GM12801 (cell line): ENCODE data around the gene C1QTNF12.

Experiments used
- TF ChIP-seq, protein P1 (sequence below): IDR thresholded peaks from one replicate; pipeline ENCODE4 v1.5.1; 2011; ENCODE audit warnings: control low read depth; ENCODE audit not compliant: insufficient read length; ENCODE audit errors: extremely low read depth

C1QTNF12 gene

GRCh38 chr1:1254667-1254998 is 8.1 kb upstream of the C1QTNF12 start:
- TF ChIP-seq, protein P1, sequence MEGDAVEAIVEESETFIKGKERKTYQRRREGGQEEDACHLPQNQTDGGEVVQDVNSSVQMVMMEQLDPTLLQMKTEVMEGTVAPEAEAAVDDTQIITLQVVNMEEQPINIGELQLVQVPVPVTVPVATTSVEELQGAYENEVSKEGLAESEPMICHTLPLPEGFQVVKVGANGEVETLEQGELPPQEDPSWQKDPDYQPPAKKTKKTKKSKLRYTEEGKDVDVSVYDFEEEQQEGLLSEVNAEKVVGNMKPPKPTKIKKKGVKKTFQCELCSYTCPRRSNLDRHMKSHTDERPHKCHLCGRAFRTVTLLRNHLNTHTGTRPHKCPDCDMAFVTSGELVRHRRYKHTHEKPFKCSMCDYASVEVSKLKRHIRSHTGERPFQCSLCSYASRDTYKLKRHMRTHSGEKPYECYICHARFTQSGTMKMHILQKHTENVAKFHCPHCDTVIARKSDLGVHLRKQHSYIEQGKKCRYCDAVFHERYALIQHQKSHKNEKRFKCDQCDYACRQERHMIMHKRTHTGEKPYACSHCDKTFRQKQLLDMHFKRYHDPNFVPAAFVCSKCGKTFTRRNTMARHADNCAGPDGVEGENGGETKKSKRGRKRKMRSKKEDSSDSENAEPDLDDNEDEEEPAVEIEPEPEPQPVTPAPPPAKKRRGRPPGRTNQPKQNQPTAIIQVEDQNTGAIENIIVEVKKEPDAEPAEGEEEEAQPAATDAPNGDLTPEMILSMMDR, result no peak

DNA sequence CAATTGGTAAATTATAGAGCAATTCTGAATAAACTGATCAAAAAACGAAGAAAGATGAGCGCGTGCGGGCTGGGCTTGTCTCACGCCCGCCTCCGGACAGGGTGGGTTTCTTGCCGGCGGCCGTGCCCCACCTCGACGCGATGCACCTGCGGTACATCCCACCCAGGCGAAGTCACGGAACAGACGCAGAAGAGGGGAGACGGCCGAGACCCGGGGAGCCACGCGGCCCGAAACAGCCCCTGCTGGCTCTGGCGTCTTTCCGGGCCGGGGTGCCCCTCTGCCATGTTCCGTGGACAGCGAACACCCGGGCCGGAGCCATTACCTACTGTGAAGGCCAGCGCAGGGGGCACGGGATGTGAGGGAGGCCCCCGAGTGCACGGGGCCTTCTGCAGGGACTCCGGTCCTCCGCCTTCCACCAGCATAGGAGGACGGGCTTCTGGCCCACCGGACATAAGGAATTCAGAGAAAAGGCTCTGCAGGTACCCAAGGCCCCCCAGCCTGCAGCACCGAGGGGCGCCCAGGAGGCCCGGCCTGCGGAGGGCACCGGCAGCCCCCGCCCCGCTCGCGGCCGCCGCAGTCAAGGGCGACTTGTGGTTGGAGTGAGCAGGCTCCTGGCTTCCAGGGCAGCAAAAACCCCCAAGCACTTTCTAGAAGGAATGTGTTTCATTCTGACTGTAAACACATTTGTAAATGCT is 7.6 kb upstream of the C1QTNF12 start:
- TF ChIP-seq, protein P1, result no peak

DNA sequence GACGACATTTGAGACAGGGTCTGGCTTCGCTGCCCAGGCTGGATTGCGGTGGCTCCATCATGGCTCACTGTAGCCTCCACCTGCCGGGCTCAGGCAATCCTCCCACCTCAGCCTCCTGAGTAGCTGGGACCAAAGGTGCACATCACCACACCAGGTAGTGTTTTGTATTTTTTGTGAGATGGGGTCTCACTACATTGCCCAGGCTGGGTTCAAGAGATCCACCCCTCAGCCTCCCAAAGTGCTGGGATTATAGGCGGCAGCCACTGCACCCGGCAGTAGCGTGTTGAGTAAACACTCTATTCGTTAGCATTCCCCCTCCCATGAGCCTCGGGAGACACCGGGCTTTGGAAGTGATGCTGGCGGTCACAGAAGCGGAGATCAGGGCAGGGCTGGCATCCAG is 6.8 kb upstream of the C1QTNF12 start:
- TF ChIP-seq, protein P1, result no peak

DNA sequence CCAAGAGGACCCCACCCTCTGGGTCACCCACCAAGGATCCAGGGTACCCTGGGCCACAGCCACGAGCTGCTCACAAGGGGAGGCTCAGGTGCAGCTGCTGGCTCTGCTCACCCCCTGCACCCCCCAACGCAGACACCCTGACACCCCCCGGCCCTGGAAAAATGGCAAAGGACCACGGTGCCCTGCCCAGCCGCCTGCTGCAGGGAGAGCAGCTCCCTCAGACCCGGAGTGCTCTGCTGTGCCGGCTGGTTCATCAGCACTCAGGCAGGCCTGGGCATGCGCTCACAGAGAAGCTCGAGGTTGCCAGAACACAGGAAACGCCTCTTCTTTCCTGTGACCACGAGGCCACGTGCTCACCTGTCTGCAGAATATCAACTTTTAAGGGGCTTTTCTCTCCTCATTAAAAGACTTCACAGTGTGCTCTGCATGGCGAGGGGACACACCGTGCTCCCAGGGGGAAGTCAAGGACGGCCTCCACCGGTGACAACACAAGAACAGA is 4.3 kb upstream of the C1QTNF12 start:
- TF ChIP-seq, protein P1, result no peak

DNA sequence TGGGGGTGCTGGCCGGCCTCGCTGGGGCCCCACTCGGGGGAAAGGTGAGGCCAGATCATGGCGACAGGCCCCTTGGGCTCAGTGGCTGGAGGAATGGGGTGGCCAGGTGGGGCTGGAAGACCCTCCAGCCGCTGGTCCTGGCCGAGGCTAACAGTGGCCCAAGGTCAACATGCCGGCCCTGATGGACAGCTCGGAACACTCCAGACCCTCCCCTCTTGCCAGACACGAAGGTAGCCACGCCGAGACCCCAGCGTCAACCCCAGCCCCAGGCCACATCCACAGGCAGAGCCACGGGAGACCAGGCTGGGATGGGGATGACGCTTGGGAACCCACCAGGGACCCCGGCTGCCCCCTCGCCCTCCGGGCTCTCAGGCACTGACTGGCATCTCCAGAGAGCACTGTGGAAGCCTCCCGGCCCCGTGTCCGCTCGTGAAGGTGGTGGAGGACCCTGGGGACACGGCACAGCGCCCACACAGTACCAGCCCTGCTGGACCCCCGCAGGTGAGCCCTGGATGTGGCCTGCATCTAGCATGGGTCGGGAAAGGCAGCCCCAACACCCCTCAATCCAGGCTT is 905 bp upstream of the C1QTNF12 start:
- TF ChIP-seq, protein P1, result no peak

- TF ChIP-seq, protein P1, result no peak
These were observed 525 bp downstream of the C1QTNF12 start for GRCh38 chr1:1245817-1246576.

DNA sequence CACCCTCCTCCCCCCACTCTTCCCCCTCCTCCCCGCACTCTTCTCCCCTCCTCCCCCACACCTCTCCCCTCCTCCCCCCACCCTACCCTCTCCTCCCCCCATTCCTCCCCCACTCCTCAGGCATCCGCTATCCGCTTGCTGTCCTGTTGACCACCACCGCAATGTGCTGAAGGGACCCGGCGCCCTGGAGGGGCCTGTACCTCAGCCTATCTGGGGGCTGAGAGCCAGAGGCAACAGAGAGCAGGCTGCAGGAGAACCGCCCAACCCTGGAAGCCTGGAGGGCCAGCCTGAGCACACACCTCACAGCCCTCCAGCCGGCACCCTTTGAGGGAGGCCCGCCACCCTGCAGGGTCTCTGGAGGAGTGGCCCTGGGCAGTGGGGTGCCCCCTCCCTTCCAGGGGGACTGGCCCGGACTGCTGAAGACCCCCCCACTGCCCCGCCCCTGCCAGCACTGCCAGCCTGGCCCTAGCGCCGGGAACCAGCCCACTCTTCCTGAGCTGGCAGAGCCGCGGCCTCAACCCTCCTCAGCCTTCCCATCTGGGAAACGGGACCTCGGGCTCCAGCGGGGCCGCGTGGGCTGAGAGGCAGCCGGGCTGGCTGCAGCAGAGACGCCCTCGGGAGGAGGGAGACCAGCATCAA is 1.2 kb downstream of the C1QTNF12 start:
- TF ChIP-seq, protein P1, result no peak
